Measurements from ENCODE around the gene RMND5A.
"Not testable (repeated sequence)": the region's sequence is repeated elsewhere in the genome, so short reads cannot be mapped to it uniquely, and the experiment has no call there.

The RMND5A gene

GRCh38 chr2:86719263-86719636 lies 841 bp upstream of the RMND5A start:
- DNase-seq = not testable (repeated sequence)

DNA sequence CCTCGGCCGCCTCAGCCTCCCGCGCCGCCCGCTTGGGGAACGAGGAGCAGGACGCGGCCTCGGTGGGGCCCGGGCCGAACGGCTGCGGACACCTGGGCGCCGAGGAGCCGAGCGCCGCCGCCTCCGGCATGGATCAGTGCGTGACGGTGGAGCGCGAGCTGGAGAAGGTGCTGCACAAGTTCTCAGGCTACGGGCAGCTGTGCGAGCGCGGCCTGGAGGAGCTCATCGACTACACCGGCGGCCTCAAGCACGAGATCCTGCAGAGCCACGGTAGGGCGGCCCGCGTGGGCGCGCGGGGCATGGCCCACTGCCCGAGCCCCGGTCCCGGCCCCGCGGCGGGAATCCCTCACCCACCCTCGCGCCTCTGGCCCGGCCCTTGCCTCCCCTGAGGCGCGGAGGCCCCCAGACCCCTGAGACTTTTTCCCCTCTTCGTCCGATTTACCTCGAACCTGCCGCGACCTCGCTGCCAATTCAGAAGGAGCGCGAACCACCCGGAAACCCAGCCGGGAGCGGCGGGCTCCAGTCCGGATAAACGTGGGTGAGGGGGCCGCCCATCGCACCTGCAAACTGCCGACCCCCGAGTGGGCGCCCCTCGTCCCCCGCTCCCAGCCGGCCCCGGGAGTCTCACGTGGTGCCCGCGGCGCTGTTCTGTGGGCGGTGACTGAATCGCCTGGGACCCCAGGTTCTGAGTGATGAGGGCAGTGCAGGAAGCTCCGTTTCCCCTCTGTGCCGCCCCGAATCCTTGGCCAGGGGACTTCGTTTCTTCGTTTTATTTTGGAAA lies 639 bp downstream of the RMND5A start:
- DNase-seq = peak; percentile 49

GRCh38 chr2:86725706-86726105 lies 5.6 kb downstream of the RMND5A start:
- not testable (repeated sequence) for DNase-seq

- not testable (repeated sequence) for DNase-seq
Measured at GRCh38 chr2:86732040-86732525, 12.0 kb downstream of the RMND5A start.

- DNase-seq = not testable (repeated sequence)
Measured at GRCh38 chr2:86732837-86733236, 12.7 kb downstream of the RMND5A start.

DNA sequence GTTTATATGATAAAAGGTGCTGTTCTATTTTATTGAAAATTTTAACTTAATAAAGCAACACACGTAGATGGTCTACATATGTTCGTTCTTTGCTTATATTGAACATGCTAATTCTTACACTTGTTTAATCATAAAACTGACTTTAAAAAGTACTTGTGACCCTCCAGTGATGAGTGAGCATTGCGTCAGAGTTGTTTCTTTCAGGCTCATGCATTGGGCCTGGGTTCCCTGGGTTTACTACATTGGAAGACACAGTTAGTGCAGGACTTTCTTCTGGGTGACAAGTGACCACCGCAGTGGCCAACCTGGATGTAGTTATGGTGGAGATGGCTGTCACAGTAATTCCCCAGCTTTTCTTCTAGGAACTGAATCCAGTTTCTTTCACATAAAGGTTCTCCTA lies 13.4 kb downstream of the RMND5A start:
- DNase-seq = not testable (repeated sequence)

- not testable (repeated sequence) for DNase-seq
Measured at GRCh38 chr2:86734896-86735295, 14.8 kb downstream of the RMND5A start.

GRCh38 chr2:86739485-86739884 lies 19.4 kb downstream of the RMND5A start:
- not testable (repeated sequence) for DNase-seq

- DNase-seq = not testable (repeated sequence)
Measured at GRCh38 chr2:86739889-86740288, 19.8 kb downstream of the RMND5A start.

DNA sequence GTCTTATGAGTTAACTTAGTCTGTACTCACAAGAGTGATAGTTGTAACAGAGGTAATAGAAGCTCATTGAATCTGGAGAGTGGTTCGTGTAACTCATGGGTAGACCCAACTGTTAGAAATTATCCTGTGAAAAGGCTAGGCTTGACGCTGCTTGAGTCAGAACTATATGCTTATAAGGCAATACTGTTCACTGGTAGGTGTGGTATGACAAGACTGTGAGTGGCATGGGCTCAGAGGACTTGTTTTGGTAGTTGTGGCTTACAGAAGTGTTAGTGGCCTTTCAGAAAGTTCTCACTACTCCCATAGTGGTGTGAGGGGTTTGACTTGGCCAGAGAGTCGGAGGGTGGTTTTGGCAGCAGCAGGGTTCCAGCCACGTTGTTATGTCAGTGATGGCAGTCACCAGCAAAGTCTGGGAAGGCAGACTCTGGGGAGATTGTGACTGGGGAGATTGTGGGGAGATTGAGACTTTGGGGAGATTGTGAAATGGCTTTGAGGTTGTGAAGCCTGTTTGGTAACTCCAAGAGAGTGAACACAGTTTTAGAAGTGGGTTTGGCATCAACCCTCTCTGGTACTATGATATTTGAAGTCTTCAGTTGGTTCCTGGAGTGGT lies 21.9 kb downstream of the RMND5A start:
- not testable (repeated sequence) for DNase-seq

- no peak for DNase-seq
Measured at GRCh38 chr2:86744152-86744551, 24.1 kb downstream of the RMND5A start.

GRCh38 chr2:86746939-86747338 lies 26.8 kb downstream of the RMND5A start:
- no peak for DNase-seq

GRCh38 chr2:86747711-86748639 lies 27.9 kb downstream of the RMND5A start:
- peak; percentile 23 for DNase-seq

GRCh38 chr2:86750240-86750839 lies 30.2 kb downstream of the RMND5A start:
- DNase-seq = no peak

- no peak for DNase-seq
Measured at GRCh38 chr2:86751778-86752177, 31.7 kb downstream of the RMND5A start.

DNA sequence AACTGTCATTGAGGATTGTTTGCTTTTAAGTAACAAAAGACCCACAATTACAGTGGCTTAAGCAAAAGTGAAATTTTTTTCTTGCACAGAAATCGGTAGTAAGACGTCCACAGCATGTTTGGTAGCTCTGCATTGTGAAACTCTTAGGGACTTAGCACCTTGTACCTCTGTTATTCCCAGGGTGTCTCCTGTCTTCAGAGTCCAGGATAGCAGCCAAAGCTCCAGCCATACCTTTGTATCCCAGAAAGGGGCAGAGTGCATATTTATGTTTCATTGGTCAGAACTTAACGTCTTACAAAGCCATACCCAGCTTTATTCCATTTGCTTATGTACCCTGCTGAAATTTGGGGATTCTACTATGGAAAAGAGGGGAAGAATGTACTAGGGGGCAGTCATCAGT lies 32.8 kb downstream of the RMND5A start:
- no peak for DNase-seq

DNA sequence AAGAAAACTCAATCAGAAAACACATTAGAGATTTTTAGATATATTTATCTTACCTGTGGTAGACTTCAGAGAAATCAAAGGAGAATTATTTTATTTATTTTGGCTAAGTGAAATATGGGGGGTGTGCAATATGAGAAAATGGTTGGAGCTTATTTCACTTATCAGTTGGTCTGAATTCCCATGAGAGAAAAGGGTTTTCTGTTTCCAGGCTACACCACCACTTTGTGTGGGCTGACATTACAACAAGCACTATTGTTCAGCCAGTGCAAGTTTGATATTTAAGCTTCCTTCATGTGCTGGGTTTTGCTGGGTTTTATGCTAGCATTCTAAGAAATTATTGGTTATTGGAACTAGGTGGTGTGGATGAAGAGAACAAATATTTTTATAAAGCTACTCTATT lies 33.5 kb downstream of the RMND5A start:
- DNase-seq = no peak

GRCh38 chr2:86758405-86758804 lies 38.3 kb downstream of the RMND5A start:
- no peak for DNase-seq

DNA sequence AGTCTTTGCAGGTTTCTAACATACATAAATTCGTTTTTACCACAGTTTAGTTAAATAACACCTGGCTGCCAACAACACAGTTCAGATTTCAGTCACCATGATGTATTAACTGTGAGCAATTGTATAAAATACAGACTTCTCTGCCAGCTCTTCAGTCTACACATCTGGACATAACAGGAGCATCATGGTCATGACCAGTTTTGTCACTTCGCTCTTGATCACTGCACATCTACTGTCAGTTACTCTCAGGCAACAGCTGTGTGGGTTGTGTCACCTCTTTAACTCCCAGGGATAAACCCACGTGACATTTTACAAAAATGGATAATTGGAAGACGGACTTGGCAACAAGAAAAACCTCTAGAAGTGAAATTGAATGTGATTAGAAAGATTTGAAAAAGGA lies 40.3 kb downstream of the RMND5A start:
- DNase-seq = no peak

DNA sequence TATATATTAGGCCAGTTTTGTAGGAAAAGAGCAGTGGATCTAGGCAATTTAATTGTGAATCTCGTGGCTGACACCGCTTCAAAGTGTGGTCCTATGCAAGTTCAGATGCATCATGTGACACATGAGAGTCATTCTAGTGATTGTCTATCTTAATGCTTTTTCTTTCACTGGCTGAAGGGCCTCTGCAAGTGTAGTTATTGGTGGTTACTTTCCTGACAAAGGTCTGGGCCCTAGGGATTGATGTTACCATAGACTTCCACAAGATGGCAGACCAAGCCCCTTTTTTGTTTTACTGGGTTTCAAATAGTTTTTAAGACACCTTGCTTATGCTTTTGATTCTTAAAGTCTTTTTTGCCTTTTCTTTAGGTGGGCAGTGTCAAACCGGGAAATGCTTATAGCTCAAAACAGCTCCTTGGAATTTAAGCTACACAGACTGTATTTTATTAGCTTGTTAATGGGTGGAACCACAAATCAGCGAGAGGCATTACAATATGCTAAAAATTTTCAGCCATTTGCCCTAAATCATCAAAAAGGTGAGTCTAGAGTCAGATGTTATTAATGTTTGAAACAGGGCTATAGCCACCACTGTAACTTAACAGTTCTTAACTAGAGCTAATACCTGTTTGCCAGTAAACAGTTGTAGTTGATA lies 44.7 kb downstream of the RMND5A start:
- DNase-seq = no peak

DNA sequence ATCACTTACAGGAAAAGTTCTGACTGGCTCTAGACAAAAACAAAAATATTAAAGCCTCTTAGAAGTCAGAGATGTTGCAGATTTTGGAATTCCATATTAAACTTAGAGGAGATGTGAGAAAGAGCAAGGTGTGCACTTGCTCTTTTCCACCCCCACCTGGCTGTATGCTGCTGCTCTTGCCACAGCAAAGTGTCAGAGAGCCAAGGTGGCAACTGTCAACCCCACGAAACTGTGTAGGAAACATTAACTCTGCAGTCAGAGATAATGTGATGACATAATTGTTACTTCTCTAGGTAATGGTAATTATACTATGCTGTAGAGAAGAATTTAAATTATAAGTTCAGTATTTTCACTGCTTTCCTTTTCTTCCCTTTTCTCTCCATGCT lies 45.2 kb downstream of the RMND5A start:
- no peak for DNase-seq

DNA sequence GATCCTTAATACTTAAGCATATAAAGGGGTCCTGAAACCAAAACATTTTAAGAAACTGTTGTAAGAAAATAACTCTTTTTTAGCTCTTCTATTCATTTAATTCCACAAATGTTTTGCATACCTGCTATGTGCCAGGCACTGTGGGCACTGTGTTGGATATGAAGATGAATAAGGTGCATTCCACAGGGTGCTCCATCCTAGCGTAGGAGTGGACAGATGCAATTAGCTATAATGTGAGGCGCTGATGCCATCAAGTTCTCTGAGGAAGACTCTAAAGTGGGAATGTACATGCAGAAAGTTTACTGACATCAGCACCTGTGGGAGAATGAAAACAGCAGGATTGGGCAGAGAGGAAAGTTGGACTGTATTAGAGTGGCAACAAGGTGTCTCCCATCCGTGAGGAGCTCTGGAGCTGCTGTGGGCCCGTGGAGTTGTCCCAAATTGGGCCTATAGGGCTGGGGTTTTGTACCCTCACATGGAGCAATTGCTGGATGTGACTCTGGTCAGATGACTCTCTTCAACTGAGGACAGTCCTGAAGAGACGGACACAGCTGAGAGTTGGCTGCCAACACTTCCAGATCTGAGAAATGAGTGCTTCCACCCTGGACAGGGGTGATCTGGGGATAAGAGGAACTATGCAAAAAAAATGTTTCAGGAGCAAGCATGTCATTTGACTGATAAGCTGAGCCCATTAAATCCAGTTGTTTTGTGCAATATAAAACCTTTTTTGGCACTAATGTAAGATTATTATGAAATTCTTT lies 48.3 kb downstream of the RMND5A start:
- no peak for DNase-seq

Measured in CD4-positive, alpha-beta T cell treated with Interleukin-15 for 1 hour (primary cell).